Measurements from ENCODE around the gene OPCML. TPM values are rescaled to one million over a fixed set of nuclear protein-coding genes. Genes with fewer than 3 reads are reported as not detected.

Gene OPCML
- total RNA-seq, 1 experiment from 2014 or later: 0.13 TPM

- no peaks in the 10 kb centered on the region for H3K4me1 ChIP-seq (ENCODE audit: insufficient read depth, low read length, poor library complexity, severe bottlenecking)
- no peak overlapping the region for H3K27ac ChIP-seq (ENCODE audit: low read depth, low read length, poor library complexity, severe bottlenecking)
- H3K27me3 ChIP-seq (replicated peaks; ENCODE audit: insufficient read depth, low read depth, low read length, poor library complexity): peaks cover 23% of the 10 kb centered on the region
- POLR2A ChIA-PET (ENCODE audit: low non-redundant PET): no interaction called here
- intact Hi-C loops (cut with micrococcal nuclease; ENCODE audit: unreplicated experiment): no loop called here
- no TSS peak for BruUV-seq (replicated peaks)
- no peaks in the 10 kb centered on the region for H3K36me3 ChIP-seq (ENCODE audit: insufficient read depth, low read length, poor library complexity, severe bottlenecking)
- TF ChIP-seq CTCF (conservative IDR thresholded peaks at IDR 0.05; ENCODE audit: low read depth, low read length) (no peak), EZH2 (IDR thresholded peaks at IDR 0.05; ENCODE audit: borderline replicate concordance, low read depth, low read length, poor library complexity, severe bottlenecking) (no peak)
- CTCF ChIA-PET: no interaction called here
- DNase-seq (ENCODE audit: low spot score): no peak
- peaks cover 4% of the 10 kb centered on the region for H3K9me3 ChIP-seq (ENCODE audit: low read depth, low read length, poor library complexity, severe bottlenecking)
- no peak overlapping the region for H3K4me3 ChIP-seq (ENCODE audit: low read depth, low read length, poor library complexity, severe bottlenecking)
These were observed 350.6 kb downstream of the OPCML start for GRCh38 chr11:133181667-133182066.

- peaks cover 4% of the 10 kb centered on the region for H3K9me3 ChIP-seq (ENCODE audit: low read depth, low read length, poor library complexity, severe bottlenecking)
- POLR2A ChIA-PET (ENCODE audit: low non-redundant PET): no interaction called here
- H3K27ac ChIP-seq (ENCODE audit: low read depth, low read length, poor library complexity, severe bottlenecking): no peak overlapping the region
- CTCF ChIA-PET: no interaction called here
- no peaks in the 10 kb centered on the region for H3K4me1 ChIP-seq (ENCODE audit: insufficient read depth, low read length, poor library complexity, severe bottlenecking)
- DNase-seq (ENCODE audit: low spot score): no peak
- H3K27me3 ChIP-seq (replicated peaks; ENCODE audit: insufficient read depth, low read depth, low read length, poor library complexity): peaks cover 23% of the 10 kb centered on the region
- no TSS peak for BruUV-seq (replicated peaks)
- no peak overlapping the region for H3K4me3 ChIP-seq (ENCODE audit: low read depth, low read length, poor library complexity, severe bottlenecking)
- intact Hi-C loops (cut with micrococcal nuclease; ENCODE audit: unreplicated experiment): no loop called here
- H3K36me3 ChIP-seq (ENCODE audit: insufficient read depth, low read length, poor library complexity, severe bottlenecking): no peaks in the 10 kb centered on the region
- no peak for TF ChIP-seq EZH2 (IDR thresholded peaks at IDR 0.05; ENCODE audit: borderline replicate concordance, low read depth, low read length, poor library complexity, severe bottlenecking)
- no peak for TF ChIP-seq CTCF (conservative IDR thresholded peaks at IDR 0.05; ENCODE audit: low read depth, low read length)
These were observed 351.2 kb downstream of the OPCML start for GRCh38 chr11:133181066-133181465.

DNA sequence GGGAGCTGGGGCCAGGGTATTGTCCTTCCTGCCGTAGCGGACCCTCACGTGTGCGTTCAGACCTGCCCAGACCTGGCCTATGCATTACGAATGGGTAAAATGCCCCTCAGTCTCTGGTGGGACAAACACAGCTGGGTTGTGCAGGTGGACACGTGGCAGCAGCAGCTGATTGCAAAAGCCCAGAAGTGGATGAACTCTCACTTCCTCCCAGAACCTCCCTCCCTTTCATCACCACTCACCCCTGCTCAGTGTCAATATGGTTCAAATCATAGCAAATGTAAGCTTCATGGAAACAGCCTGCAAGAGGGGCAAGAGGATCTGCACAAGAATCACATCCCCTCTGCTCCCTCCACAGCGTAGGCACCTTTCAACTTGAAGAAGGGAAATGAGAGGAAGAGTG, 352.1 kb downstream of the OPCML start:
- TF ChIP-seq CTCF (conservative IDR thresholded peaks at IDR 0.05; ENCODE audit: low read depth, low read length) (no peak), EZH2 (IDR thresholded peaks at IDR 0.05; ENCODE audit: borderline replicate concordance, low read depth, low read length, poor library complexity, severe bottlenecking) (no peak)
- BruUV-seq (replicated peaks): no TSS peak
- H3K9me3 ChIP-seq (ENCODE audit: low read depth, low read length, poor library complexity, severe bottlenecking): peaks cover 4% of the 10 kb centered on the region
- DNase-seq (ENCODE audit: low spot score): no peak
- ChIA-PET POLR2A (ENCODE audit: low non-redundant PET) (no interaction called here), CTCF (no interaction called here)
- no peaks in the 10 kb centered on the region for H3K4me1 ChIP-seq (ENCODE audit: insufficient read depth, low read length, poor library complexity, severe bottlenecking)
- H3K27me3 ChIP-seq (replicated peaks; ENCODE audit: insufficient read depth, low read depth, low read length, poor library complexity): peaks cover 18% of the 10 kb centered on the region
- no peak overlapping the region for H3K27ac ChIP-seq (ENCODE audit: low read depth, low read length, poor library complexity, severe bottlenecking)
- no peaks in the 10 kb centered on the region for H3K36me3 ChIP-seq (ENCODE audit: insufficient read depth, low read length, poor library complexity, severe bottlenecking)
- intact Hi-C loops (cut with micrococcal nuclease; ENCODE audit: unreplicated experiment): no loop called here
- no peak overlapping the region for H3K4me3 ChIP-seq (ENCODE audit: low read depth, low read length, poor library complexity, severe bottlenecking)

All from A673 (cell line).